HepG2 (cell line): Measurements from ENCODE around the gene ART4. TPM values are rescaled to one million over a fixed set of nuclear protein-coding genes. Genes with fewer than 3 reads are reported as not detected.
A peak's percentile ranks its signal among the peaks of the same experiment; 100 is the strongest.

ENCODE experiments used
- BORCS8-MEF2B ChIP-seq: sonication (generic); formaldehyde crosslinking; IDR thresholded peaks from 2 replicates; pipeline ENCODE4 v1.8.0; 2022; ENCODE audit warnings: mild to moderate bottlenecking, missing genetic modification reagents
- CBX5 ChIP-seq: sonication (generic); formaldehyde crosslinking; IDR thresholded peaks from 2 replicates; pipeline ENCODE4 v1.4.0; 2020; ENCODE audit warnings: missing genetic modification reagents, borderline replicate concordance
- CCAR2 ChIP-seq: fragments of 200-400 bp; formaldehyde crosslinking; optimal IDR thresholded peaks from 2 replicates; pipeline ENCODE3; 2018; ENCODE audit warnings: low read depth, mild to moderate bottlenecking, low read length, moderate library complexity
- EHMT2 ChIP-seq: fragments of 200-600 bp; sonication (generic); IDR thresholded peaks from 2 replicates; pipeline ENCODE4 v1.7.0; 2017; ENCODE audit warnings: antibody characterized with exemption, low read depth, low read length, borderline replicate concordance
- GLI4 ChIP-seq: sonication (generic); formaldehyde crosslinking; IDR thresholded peaks from 2 replicates; pipeline ENCODE4 v1.5.1; 2020; ENCODE audit warnings: missing genetic modification reagents, mild to moderate bottlenecking, moderate library complexity, borderline replicate concordance
- HOXA3 ChIP-seq: sonication (generic); formaldehyde crosslinking; IDR thresholded peaks from 2 replicates; pipeline ENCODE4 v1.5.0; 2020; ENCODE audit warnings: missing genetic modification reagents
- ISL2 ChIP-seq: sonication (generic); formaldehyde crosslinking; IDR thresholded peaks from 2 replicates; pipeline ENCODE4 v1.5.0; 2020; ENCODE audit warnings: missing genetic modification reagents
- KAT2B ChIP-seq: fragments of 150-350 bp; IDR thresholded peaks from 2 replicates; pipeline ENCODE4 v1.6.1; 2014; ENCODE audit warnings: low read depth, low read length, borderline replicate concordance
- NAIF1 ChIP-seq: sonication (generic); formaldehyde crosslinking; IDR thresholded peaks from 2 replicates; pipeline ENCODE4 v1.5.0; 2020; ENCODE audit warnings: mild to moderate bottlenecking, missing genetic modification reagents, borderline replicate concordance
- NFRKB ChIP-seq: fragments of 450-650 bp; IDR thresholded peaks from 2 replicates; pipeline ENCODE4 v1.6.1; 2017
- NPAS2 ChIP-seq: sonication (generic); formaldehyde crosslinking; IDR thresholded peaks from 2 replicates; pipeline ENCODE4 v1.8.0; 2022; ENCODE audit warnings: mild to moderate bottlenecking, missing genetic modification reagents, borderline replicate concordance
- RNF2 ChIP-seq: fragments of 450-650 bp; conservative IDR thresholded peaks from 2 replicates; pipeline ENCODE4 v1.6.1; 2016; ENCODE audit warnings: low read depth
- YEATS2 ChIP-seq: sonication (generic); formaldehyde crosslinking; IDR thresholded peaks from 2 replicates; pipeline ENCODE4 v1.4.0; 2020; ENCODE audit warnings: missing genetic modification reagents, borderline replicate concordance
- ZFP82 ChIP-seq: sonication (generic); formaldehyde crosslinking; IDR thresholded peaks from 2 replicates; pipeline ENCODE4 v1.5.1; 2020; ENCODE audit warnings: mild to moderate bottlenecking, missing genetic modification reagents, borderline replicate concordance
- ZNF24 ChIP-seq: fragments of 450-650 bp; IDR thresholded peaks from 2 replicates; pipeline ENCODE4 v1.6.1; 2017; ENCODE audit warnings: antibody characterized with exemption, mild to moderate bottlenecking
- ZNF430 ChIP-seq: sonication (generic); formaldehyde crosslinking; IDR thresholded peaks from 2 replicates; pipeline ENCODE4 v1.9.0; 2021; ENCODE audit warnings: mild to moderate bottlenecking, missing genetic modification reagents
- ZNF672 ChIP-seq: sonication (generic); formaldehyde crosslinking; IDR thresholded peaks from 2 replicates; pipeline ENCODE4 v1.8.1; 2022; ENCODE audit warnings: missing genetic modification reagents
- ZNF773 ChIP-seq: sonication (generic); formaldehyde crosslinking; IDR thresholded peaks from 2 replicates; pipeline ENCODE4 v1.4.0; 2020; ENCODE audit warnings: missing genetic modification reagents, borderline replicate concordance
- ZNF775 ChIP-seq: sonication (generic); formaldehyde crosslinking; IDR thresholded peaks from 2 replicates; pipeline ENCODE4 v1.4.0; 2020; ENCODE audit warnings: missing genetic modification reagents, mild to moderate bottlenecking, moderate library complexity, borderline replicate concordance
- polyA plus RNA-seq, 8 experiments: library from polyadenylated mRNA; depleted of rRNA in 3 of 8; stranded (reverse) in 7 of 8; unstranded in 1 of 8; fragments of >200 nt; fragmentation: Illumina TruSeq in 4 of 8; extraction: Trizol in 4 of 8; gene quantifications; 2 replicates each; pipeline versions ENCODE4 v1.2.1 to v1.2.3, GENCODE V29; 2011 to 2016; ENCODE audit warnings: low read depth in 4 of 8, missing spikeins in 1 of 8, mixed read lengths in 1 of 8; ENCODE audit not compliant: insufficient read depth in 1 of 8
- total RNA-seq, 5 experiments: library from RNA; depleted of rRNA; stranded (reverse); fragments of >200 nt; fragmentation: Illumina TruSeq; extraction: Trizol; gene quantifications; 2 replicates each; pipeline ENCODE4 v1.2.3, GENCODE V29; 2016; ENCODE audit warnings: low read depth in 1 of 5
- TF ChIP-seq, protein P1 (sequence below), 2 experiments: sonication (generic) in 1 of 2; formaldehyde crosslinking in 1 of 2; IDR thresholded peaks; 2 replicates each; pipeline versions ENCODE4 v1.5.1 to v1.6.1; 2011 to 2020; ENCODE audit warnings: borderline replicate concordance in 1 of 2, low read depth in 1 of 2, low read length in 1 of 2, mild to moderate bottlenecking in 1 of 2, missing genetic modification reagents in 1 of 2, moderate library complexity in 1 of 2
- TF ChIP-seq, protein P2 (sequence below): sonication (generic); formaldehyde crosslinking; IDR thresholded peaks from 2 replicates; pipeline ENCODE4 v1.4.0; 2020; ENCODE audit warnings: mild to moderate bottlenecking, missing genetic modification reagents
- TF ChIP-seq, protein P3 (sequence below): sonication (generic); formaldehyde crosslinking; IDR thresholded peaks from 2 replicates; pipeline ENCODE4 v1.4.0; 2020; ENCODE audit warnings: missing genetic modification reagents, mild to moderate bottlenecking, borderline replicate concordance

ART4 gene
- total and polyA plus RNA-seq, 2 of the 13 experiments (the other 11 are each of a cell fraction or from before 2014, with no cell fraction given), result 17.6 to 20.3 TPM

DNA sequence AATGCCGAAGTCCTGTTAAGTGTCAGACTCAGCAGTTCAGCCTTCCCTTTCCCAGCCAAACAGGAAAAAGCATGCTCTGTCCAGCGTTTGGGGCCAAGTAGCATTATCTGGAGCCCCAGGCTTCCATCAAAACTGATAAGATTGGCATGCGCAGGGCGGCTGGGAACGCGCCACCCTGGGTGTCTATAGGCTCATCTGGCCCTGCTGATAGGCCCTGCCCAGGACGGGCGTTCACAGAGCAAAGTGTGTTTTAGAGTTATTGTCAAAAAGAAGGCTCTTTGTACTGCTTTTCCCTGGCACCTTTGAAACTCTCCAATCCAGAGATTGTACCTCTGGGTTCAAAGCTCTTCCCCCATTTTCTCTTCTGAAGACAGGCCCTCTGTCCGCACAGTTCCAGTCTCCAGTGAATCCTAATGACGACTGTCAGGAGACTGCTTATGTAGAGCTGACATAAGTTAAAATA, at the start of gene ART4 (continued):
- TF ChIP-seq, protein P1, sequence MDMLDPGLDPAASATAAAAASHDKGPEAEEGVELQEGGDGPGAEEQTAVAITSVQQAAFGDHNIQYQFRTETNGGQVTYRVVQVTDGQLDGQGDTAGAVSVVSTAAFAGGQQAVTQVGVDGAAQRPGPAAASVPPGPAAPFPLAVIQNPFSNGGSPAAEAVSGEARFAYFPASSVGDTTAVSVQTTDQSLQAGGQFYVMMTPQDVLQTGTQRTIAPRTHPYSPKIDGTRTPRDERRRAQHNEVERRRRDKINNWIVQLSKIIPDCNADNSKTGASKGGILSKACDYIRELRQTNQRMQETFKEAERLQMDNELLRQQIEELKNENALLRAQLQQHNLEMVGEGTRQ (IDR thresholded peaks at IDR 0.05; ENCODE audit: low read depth, low read length), result no peak
- TF ChIP-seq, protein P1 (CRISPR knock-in tag; IDR thresholded peaks at IDR 0.05; ENCODE audit: borderline replicate concordance), result no peak
- peak; percentile 64; the same call in 1 of the 2 replicates for TF ChIP-seq HOXA3
- TF ChIP-seq ZNF672, result no peak
- no peak for TF ChIP-seq ZNF24
- no peak for TF ChIP-seq NFRKB
- peak; percentile 51; the same call in 1 of the 2 replicates for TF ChIP-seq BORCS8-MEF2B
- TF ChIP-seq, protein P2, sequence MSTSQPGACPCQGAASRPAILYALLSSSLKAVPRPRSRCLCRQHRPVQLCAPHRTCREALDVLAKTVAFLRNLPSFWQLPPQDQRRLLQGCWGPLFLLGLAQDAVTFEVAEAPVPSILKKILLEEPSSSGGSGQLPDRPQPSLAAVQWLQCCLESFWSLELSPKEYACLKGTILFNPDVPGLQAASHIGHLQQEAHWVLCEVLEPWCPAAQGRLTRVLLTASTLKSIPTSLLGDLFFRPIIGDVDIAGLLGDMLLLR (CRISPR knock-in tag), result no peak
- no peak for TF ChIP-seq GLI4 (CRISPR knock-in tag)
- no peak for TF ChIP-seq NPAS2 (CRISPR knock-in tag)
- no peak for TF ChIP-seq CCAR2
- TF ChIP-seq ZNF430 (CRISPR knock-in tag), result no peak
- TF ChIP-seq CBX5 (CRISPR knock-in tag), result no peak
- TF ChIP-seq, protein P3, sequence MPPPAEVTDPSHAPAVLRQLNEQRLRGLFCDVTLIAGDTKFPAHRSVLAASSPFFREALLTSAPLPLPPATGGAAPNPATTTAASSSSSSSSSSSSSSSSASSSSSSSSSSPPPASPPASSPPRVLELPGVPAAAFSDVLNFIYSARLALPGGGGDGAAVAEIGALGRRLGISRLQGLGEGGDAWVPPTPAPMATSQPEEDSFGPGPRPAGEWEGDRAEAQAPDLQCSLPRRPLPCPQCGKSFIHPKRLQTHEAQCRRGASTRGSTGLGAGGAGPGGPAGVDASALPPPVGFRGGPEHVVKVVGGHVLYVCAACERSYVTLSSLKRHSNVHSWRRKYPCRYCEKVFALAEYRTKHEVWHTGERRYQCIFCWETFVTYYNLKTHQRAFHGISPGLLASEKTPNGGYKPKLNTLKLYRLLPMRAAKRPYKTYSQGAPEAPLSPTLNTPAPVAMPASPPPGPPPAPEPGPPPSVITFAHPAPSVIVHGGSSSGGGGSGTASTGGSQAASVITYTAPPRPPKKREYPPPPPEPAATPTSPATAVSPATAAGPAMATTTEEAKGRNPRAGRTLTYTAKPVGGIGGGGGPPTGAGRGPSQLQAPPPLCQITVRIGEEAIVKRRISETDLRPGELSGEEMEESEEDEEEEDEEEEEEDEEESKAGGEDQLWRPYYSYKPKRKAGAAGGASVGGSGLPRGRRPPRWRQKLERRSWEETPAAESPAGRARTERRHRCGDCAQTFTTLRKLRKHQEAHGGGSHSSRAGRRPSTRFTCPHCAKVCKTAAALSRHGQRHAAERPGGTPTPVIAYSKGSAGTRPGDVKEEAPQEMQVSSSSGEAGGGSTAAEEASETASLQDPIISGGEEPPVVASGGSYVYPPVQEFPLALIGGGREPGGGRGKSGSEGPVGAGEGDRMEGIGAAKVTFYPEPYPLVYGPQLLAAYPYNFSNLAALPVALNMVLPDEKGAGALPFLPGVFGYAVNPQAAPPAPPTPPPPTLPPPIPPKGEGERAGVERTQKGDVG, result no peak
- TF ChIP-seq ZNF775, result no peak
- TF ChIP-seq ZNF773 (CRISPR knock-in tag), result no peak
- TF ChIP-seq RNF2, result no peak
- TF ChIP-seq KAT2B, result no peak
- no peak for TF ChIP-seq NAIF1
- TF ChIP-seq EHMT2, result no peak
- peak; percentile 42; the same call in 1 of the 2 replicates for TF ChIP-seq ISL2
- TF ChIP-seq YEATS2 (CRISPR knock-in tag), result peak; percentile 47; the same call in 1 of the 2 replicates
- TF ChIP-seq ZFP82, result no peak
